IMR-90 (cell line): Measurements from ENCODE around the gene CDK12. TPM values are rescaled to one million over a fixed set of nuclear protein-coding genes. Genes with fewer than 3 reads are reported as not detected.

Experiments
- ATAC-seq: fragments of 200-7000 bp; cut with Tn5 transposase; 2 replicates; pipeline ENCODE4 v1.9.1; 2020; ENCODE audit warnings: low read depth, mild to moderate bottlenecking, moderate library complexity
- BruUV-seq: library from RNA; stranded (reverse); fragments of 400-500 nt; replicated peaks from 2 replicates; lab custom pipeline; 2021; lab: Mats Ljungman, UMichigan
- CTCF ChIA-PET: fragments of 300-600 bp; formaldehyde crosslinking; extraction: SDS; loops from one replicate; lab custom pipeline; 2021; ENCODE audit warnings: antibody characterized with exemption; lab: Yijun Ruan, JAX
- POLR2A ChIA-PET: fragments of 300-600 bp; sonication (Branson Sonifier 250); formaldehyde crosslinking; loops from one replicate; lab custom pipeline; 2022; ENCODE audit warnings: antibody characterized with exemption; ENCODE audit not compliant: unreplicated experiment; lab: Charles Lee
- DNase-seq: peaks from one replicate; pipeline ENCODE4 v3.0.0; 2013
- H2AFZ ChIP-seq: replicated peaks from 2 replicates; pipeline ENCODE3; 2013; ENCODE audit warnings: low read length, mild to moderate bottlenecking; ENCODE audit not compliant: poor library complexity
- H2AK5ac ChIP-seq: 2 replicates; pipeline ENCODE4 v1.6.1; 2013; ENCODE audit warnings: low read depth, low read length, inconsistent platforms
- H2AK9ac ChIP-seq: replicated peaks from 2 replicates; pipeline ENCODE3; 2013; ENCODE audit warnings: mild to moderate bottlenecking, low read depth, low read length, moderate library complexity; ENCODE audit not compliant: poor library complexity
- H2BK120ac ChIP-seq: 2 replicates; pipeline ENCODE4 v1.6.1; 2013; ENCODE audit warnings: low read depth, low read length, inconsistent platforms
- H2BK15ac ChIP-seq: 3 replicates; pipeline ENCODE4 v1.6.1; 2013; ENCODE audit warnings: low read depth, low read length, inconsistent platforms
- H2BK20ac ChIP-seq: 2 replicates; pipeline ENCODE4 v1.6.1; 2013; ENCODE audit warnings: low read depth, mild to moderate bottlenecking, inconsistent platforms, low read length, moderate library complexity
- H2BK5ac ChIP-seq: 2 replicates; pipeline ENCODE4 v1.6.1; 2013; ENCODE audit warnings: mild to moderate bottlenecking, low read depth, low read length, inconsistent platforms; ENCODE audit not compliant: poor library complexity, severe bottlenecking
- H3K14ac ChIP-seq: replicated peaks from 2 replicates; pipeline ENCODE4 v1.6.1; 2013; ENCODE audit warnings: low read depth, low read length, inconsistent platforms
- H3K18ac ChIP-seq: 2 replicates; pipeline ENCODE4 v1.6.1; 2013; ENCODE audit warnings: low read depth, low read length, control low read depth
- H3K23ac ChIP-seq: 2 replicates; pipeline ENCODE4 v1.6.1; 2013; ENCODE audit warnings: low read depth, low read length, inconsistent platforms
- H3K27ac ChIP-seq: 2 replicates; pipeline ENCODE4 v1.5.1; 2013; ENCODE audit warnings: mild to moderate bottlenecking, control low read depth, low read length; ENCODE audit not compliant: insufficient read depth
- H3K27me3 ChIP-seq: 2 replicates; pipeline ENCODE4 v1.6.1; 2013; ENCODE audit warnings: low read length; ENCODE audit not compliant: control insufficient read depth, insufficient read depth
- H3K36me3 ChIP-seq: 2 replicates; pipeline ENCODE4 v1.6.1; 2013; ENCODE audit warnings: low read length, mixed read lengths; ENCODE audit not compliant: control insufficient read depth, insufficient read depth
- H3K4ac ChIP-seq: 2 replicates; pipeline ENCODE4 v1.6.1; 2013; ENCODE audit warnings: low read depth, low read length, inconsistent platforms
- H3K4me1 ChIP-seq: 2 replicates; pipeline ENCODE4 v1.6.1; 2013; ENCODE audit warnings: low read length, mixed read lengths; ENCODE audit not compliant: control insufficient read depth, insufficient read depth
- H3K4me2 ChIP-seq: 2 replicates; pipeline ENCODE4 v1.6.1; 2013; ENCODE audit warnings: low read depth, mild to moderate bottlenecking, control low read depth, low read length, moderate library complexity
- H3K4me3 ChIP-seq: 2 replicates; pipeline ENCODE4 v1.5.1; 2013; ENCODE audit warnings: low read depth, mild to moderate bottlenecking, control low read depth, low read length, moderate library complexity; ENCODE audit not compliant: insufficient read depth
- H3K56ac ChIP-seq: 2 replicates; pipeline ENCODE4 v1.6.1; 2013; ENCODE audit warnings: low read length, inconsistent platforms; ENCODE audit not compliant: insufficient read depth; ENCODE audit errors: extremely low read depth
- H3K79me1 ChIP-seq, 2 experiments: 2 replicates each; pipeline ENCODE4 v1.6.1; 2013; ENCODE audit warnings: low read length in 2 of 2, inconsistent platforms in 1 of 2, low read depth in 1 of 2
- H3K9ac ChIP-seq: 2 replicates; pipeline ENCODE4 v1.6.1; 2013; ENCODE audit warnings: low read depth, low read length, control low read depth
- H3K9me1 ChIP-seq: 2 replicates; pipeline ENCODE4 v1.6.1; 2013; ENCODE audit warnings: low read length, inconsistent platforms; ENCODE audit not compliant: insufficient read depth
- H3K9me3 ChIP-seq: 2 replicates; pipeline ENCODE4 v1.6.1; 2013; ENCODE audit warnings: low read length; ENCODE audit not compliant: control insufficient read depth, insufficient read depth
- H4K20me1 ChIP-seq: 2 replicates; pipeline ENCODE4 v1.6.1; 2013; ENCODE audit warnings: low read length, inconsistent platforms; ENCODE audit not compliant: insufficient read depth
- H4K5ac ChIP-seq: 2 replicates; pipeline ENCODE4 v1.6.1; 2013; ENCODE audit warnings: mild to moderate bottlenecking, low read depth, low read length, control low read depth
- H4K8ac ChIP-seq, 2 experiments: 2 replicates each; pipeline ENCODE4 v1.6.1; 2013; ENCODE audit warnings: low read depth in 2 of 2, low read length in 2 of 2, control low read depth in 1 of 2, inconsistent platforms in 1 of 2
- H4K91ac ChIP-seq: 2 replicates; pipeline ENCODE4 v1.6.1; 2013; ENCODE audit warnings: low read depth, low read length, inconsistent platforms; ENCODE audit not compliant: insufficient read depth
- BHLHE40 ChIP-seq: fragments of 150-350 bp; IDR thresholded peaks from 2 replicates; pipeline ENCODE4 v1.6.1; 2016; ENCODE audit warnings: mild to moderate bottlenecking, low read depth, low read length
- CEBPB ChIP-seq: IDR thresholded peaks from 2 replicates; pipeline ENCODE4 v1.6.1; 2012; ENCODE audit warnings: low read depth, low read length, improper control_type of control experiment
- CHD1 ChIP-seq: IDR thresholded peaks from 2 replicates; pipeline ENCODE4 v1.6.1; 2012; ENCODE audit warnings: low read depth, low read length, improper control_type of control experiment
- CTCF ChIP-seq: conservative IDR thresholded peaks from 2 replicates; pipeline ENCODE4 v1.5.1; 2012; ENCODE audit warnings: mild to moderate bottlenecking, low read depth, low read length, improper control_type of control experiment
- MAFK ChIP-seq: IDR thresholded peaks from 2 replicates; pipeline ENCODE4 v1.6.1; 2012; ENCODE audit warnings: low read depth, low read length, improper control_type of control experiment
- RAD21 ChIP-seq: IDR thresholded peaks from 2 replicates; pipeline ENCODE4 v1.6.1; 2012; ENCODE audit warnings: low read length, improper control_type of control experiment
- RCOR1 ChIP-seq: IDR thresholded peaks from 2 replicates; pipeline ENCODE4 v1.6.1; 2012; ENCODE audit warnings: mild to moderate bottlenecking, low read length, improper control_type of control experiment; ENCODE audit not compliant: insufficient replicate concordance
- WGBS, 2 experiments: methylation state at CpG; one replicate each; pipeline versions ENCODE4 v1.1.5 to v1.1.7; 2013; ENCODE audit warnings: missing lambda C conversion rate in 2 of 2; ENCODE audit not compliant: insufficient read length in 1 of 2; ENCODE audit errors: extremely low coverage in 2 of 2; 5-methylcytosine and 5-hydroxymethylcytosine counted together
- dilution Hi-C: fragments of 300-500 bp; cut with HindIII; formaldehyde crosslinking; loops from one replicate; pipeline ENCODE4 v1.14.3; 2018; ENCODE audit warnings: low sequenced_read_pairs; ENCODE audit not compliant: unreplicated experiment
- in situ Hi-C: fragments of 300-500 bp; cut with MboI; formaldehyde crosslinking; loops from 3 replicates; pipeline ENCODE4 v1.14.3; 2019; ENCODE audit warnings: low sequenced_read_pairs, inconsistent platforms, mixed read lengths
- intact Hi-C: fragments of 100-400 bp; cut with micrococcal nuclease; formaldehyde crosslinking; loops from 2 replicates; pipeline ENCODE4 v1.10.0; 2022
- polyA plus RNA-seq, 3 experiments: library from polyadenylated mRNA; depleted of rRNA; stranded (reverse); fragments of >200 nt; gene quantifications; 2 replicates each; pipeline ENCODE4 v1.2.3, GENCODE V29; 2012; ENCODE audit warnings: low replicate concordance in 1 of 3
- total RNA-seq: library from RNA; depleted of rRNA; stranded (reverse); fragments of >200 nt; gene quantifications from 2 replicates; pipeline ENCODE4 v1.2.3, GENCODE V29; 2012

The CDK12 gene
- total and polyA plus RNA-seq, 2 of the 4 experiments (the other 2 are of a cell fraction) = 16.1 to 27.1 TPM

- H3K14ac ChIP-seq = no peak overlapping the region
- CTCF ChIA-PET = interaction anchor here (0.6 kb wide), 1 partner anchor 106 kb away, joined by 3 read pairs; no protein-coding TSS in a partner anchor
- ATAC-seq (no peak), DNase-seq (no peak)
- no peak overlapping the region for H3K4ac ChIP-seq
- BruUV-seq = no TSS peak
- H3K4me3 ChIP-seq = no peak overlapping the region
- H2BK5ac ChIP-seq = no peak overlapping the region
- no peak overlapping the region for H3K27ac ChIP-seq
- H3K56ac ChIP-seq = no peak overlapping the region
- TF ChIP-seq BHLHE40 = no peak
- TF ChIP-seq CTCF = no peak
- TF ChIP-seq CEBPB = no peak
- TF ChIP-seq MAFK = no peak
- no peak for TF ChIP-seq RAD21
- TF ChIP-seq CHD1 = no peak
- TF ChIP-seq RCOR1 = no peak
- H4K5ac ChIP-seq = no peak overlapping the region
- no peaks in the 10 kb centered on the region for H3K79me1 ChIP-seq
- H4K20me1 ChIP-seq = no peaks in the 10 kb centered on the region
- H3K27me3 ChIP-seq = peaks cover 4% of the 10 kb centered on the region; the same call in 1 of the 2 replicates
- H3K4me1 ChIP-seq = no peaks in the 10 kb centered on the region
- no peak overlapping the region for H2BK20ac ChIP-seq
- peaks cover 15% of the 10 kb centered on the region for H3K36me3 ChIP-seq
- no peak overlapping the region for H3K18ac ChIP-seq
- peaks cover 2% of the 10 kb centered on the region; the same call in 1 of the 2 replicates for H3K9me3 ChIP-seq
- H2AFZ ChIP-seq = no peak overlapping the region
- 0 out of 2 replicates have a peak, but pooled peaks cover 4% of the 10 kb centered on the region for H3K9me1 ChIP-seq
- dilution Hi-C loops = no loop called here
- in situ Hi-C loops = no loop called here
- H2AK9ac ChIP-seq = no peak overlapping the region
- H2AK5ac ChIP-seq = no peak overlapping the region
- no peak overlapping the region for H4K8ac ChIP-seq
- no peak overlapping the region for H3K4me2 ChIP-seq
- H3K9ac ChIP-seq = no peak overlapping the region
- intact Hi-C loops = no loop called here
- no peak overlapping the region for H4K91ac ChIP-seq
- POLR2A ChIA-PET = no interaction called here
- WGBS, 2 experiments = no CpG with 5 or more reads among the region's 2 CpGs
- no peak overlapping the region for H2BK15ac ChIP-seq
- no peak overlapping the region for H2BK120ac ChIP-seq
- no peak overlapping the region for H3K23ac ChIP-seq
These were observed 110.8 kb downstream of the CDK12 start for GRCh38 chr17:39572121-39572520.
